Calu3 (cell line): ENCODE data around the gene CBFA2T2. TPM values are rescaled to one million over a fixed set of nuclear protein-coding genes. Genes with fewer than 3 reads are reported as not detected.

ENCODE experiments used
- BruUV-seq: library from RNA; stranded (reverse); fragments of 400-500 nt; replicated peaks from 2 replicates; lab custom pipeline; 2021; lab: Mats Ljungman, UMichigan
- CTCF ChIA-PET: fragments of 300-600 bp; sonication (Branson Sonifier 250); formaldehyde crosslinking; loops from one replicate; lab custom pipeline; 2022; ENCODE audit warnings: antibody characterized with exemption; lab: Charles Lee
- DNase-seq: peaks from one replicate; pipeline ENCODE4 v3.0.0; 2022
- H3K27ac Mint-ChIP-seq: one replicate; pipeline ENCODE4 v1.8.0; 2022; ENCODE audit warnings: mixed read lengths; ENCODE audit not compliant: unreplicated experiment
- H3K27me3 Mint-ChIP-seq: one replicate; pipeline ENCODE4 v1.8.0; 2022; ENCODE audit warnings: mixed read lengths; ENCODE audit not compliant: unreplicated experiment
- H3K36me3 Mint-ChIP-seq: one replicate; pipeline ENCODE4 v1.8.0; 2022; ENCODE audit warnings: mild to moderate bottlenecking, moderate library complexity, mixed read lengths; ENCODE audit not compliant: insufficient read depth, unreplicated experiment
- H3K4me1 Mint-ChIP-seq: one replicate; pipeline ENCODE4 v1.8.0; 2022; ENCODE audit warnings: mild to moderate bottlenecking, low read depth, mixed read lengths; ENCODE audit not compliant: unreplicated experiment
- H3K4me3 Mint-ChIP-seq: one replicate; pipeline ENCODE4 v1.8.0; 2022; ENCODE audit warnings: mild to moderate bottlenecking, low read depth, moderate library complexity, mixed read lengths; ENCODE audit not compliant: unreplicated experiment
- H3K9me3 Mint-ChIP-seq: one replicate; pipeline ENCODE4 v1.8.0; 2022; ENCODE audit warnings: low read depth, mixed read lengths; ENCODE audit not compliant: unreplicated experiment
- CTCF ChIP-seq: fragments of 200-600 bp; IDR thresholded peaks from one replicate; pipeline ENCODE4 v1.8.0; 2022; ENCODE audit warnings: antibody characterized with exemption; ENCODE audit not compliant: unreplicated experiment
- intact Hi-C: fragments of 100-400 bp; cut with micrococcal nuclease; formaldehyde crosslinking; loops from one replicate; pipeline ENCODE4 v1.10.0; 2022; ENCODE audit not compliant: unreplicated experiment
- total RNA-seq: library from RNA; stranded (reverse); gene quantifications from 2 replicates; pipeline ENCODE4 v1.2.3, GENCODE V29; 2022

Gene CBFA2T2
- total RNA-seq, 1 experiment from 2014 or later, result 20.5 TPM

GRCh38 chr20:33555755-33556154, 65.9 kb downstream of the CBFA2T2 start:
- H3K27me3 Mint-ChIP-seq, result no peaks in the 10 kb centered on the region
- intact Hi-C loops, result no loop called here
- CTCF ChIA-PET, result interaction anchor here (0.6 kb wide), 1 partner anchor 61 kb away, joined by 3 read pairs; no protein-coding TSS in a partner anchor
- H3K4me1 Mint-ChIP-seq, result peaks cover 22% of the 10 kb centered on the region
- peak overlapping the region; percentile 70 for H3K27ac Mint-ChIP-seq
- no peak for DNase-seq
- H3K4me3 Mint-ChIP-seq, result peak overlapping the region; percentile 7
- H3K9me3 Mint-ChIP-seq, result no peaks in the 10 kb centered on the region
- BruUV-seq, result no TSS peak
- peaks cover 24% of the 10 kb centered on the region for H3K36me3 Mint-ChIP-seq
- no peak for TF ChIP-seq CTCF

- CTCF ChIA-PET, result no interaction called here
- no peak for TF ChIP-seq CTCF
- no peak for DNase-seq
- H3K27ac Mint-ChIP-seq, result peak overlapping the region; percentile 70
- H3K27me3 Mint-ChIP-seq, result no peaks in the 10 kb centered on the region
- H3K4me3 Mint-ChIP-seq, result peak overlapping the region; percentile 7
- H3K36me3 Mint-ChIP-seq, result peaks cover 23% of the 10 kb centered on the region
- intact Hi-C loops, result no loop called here
- H3K4me1 Mint-ChIP-seq, result peaks cover 22% of the 10 kb centered on the region
- no TSS peak for BruUV-seq
- H3K9me3 Mint-ChIP-seq, result no peaks in the 10 kb centered on the region
These were observed 66.3 kb downstream of the CBFA2T2 start for GRCh38 chr20:33556246-33556645.

GRCh38 chr20:33558348-33559144, 68.7 kb downstream of the CBFA2T2 start:
- no peak for DNase-seq
- CTCF ChIA-PET, result no interaction called here
- no peaks in the 10 kb centered on the region for H3K9me3 Mint-ChIP-seq
- peaks cover 15% of the 10 kb centered on the region for H3K36me3 Mint-ChIP-seq
- H3K4me3 Mint-ChIP-seq, result no peak overlapping the region
- intact Hi-C loops, result no loop called here
- TF ChIP-seq CTCF, result no peak
- H3K4me1 Mint-ChIP-seq, result peaks cover 37% of the 10 kb centered on the region
- no peak overlapping the region for H3K27ac Mint-ChIP-seq
- no peaks in the 10 kb centered on the region for H3K27me3 Mint-ChIP-seq
- BruUV-seq, result no TSS peak

GRCh38 chr20:33559212-33559611, 69.3 kb downstream of the CBFA2T2 start:
- intact Hi-C loops, result no loop called here
- Mint-ChIP-seq H3K4me1 (peaks cover 37% of the 10 kb centered on the region), H3K9me3 (no peaks in the 10 kb centered on the region), H3K36me3 (peaks cover 15% of the 10 kb centered on the region), H3K27me3 (no peaks in the 10 kb centered on the region), H3K4me3 (no peak overlapping the region), H3K27ac (no peak overlapping the region)
- no TSS peak for BruUV-seq
- DNase-seq, result no peak
- CTCF ChIA-PET, result no interaction called here
- no peak for TF ChIP-seq CTCF
